ENCODE data around the gene KPNA5. TPM values are rescaled to one million over a fixed set of nuclear protein-coding genes. Genes with fewer than 3 reads are reported as not detected.

Gene KPNA5
- total and polyA plus RNA-seq, 2 of the 13 experiments (the other 11 are each of a cell fraction or from before 2014, with no cell fraction given) = 5.3 to 13.0 TPM

DNA sequence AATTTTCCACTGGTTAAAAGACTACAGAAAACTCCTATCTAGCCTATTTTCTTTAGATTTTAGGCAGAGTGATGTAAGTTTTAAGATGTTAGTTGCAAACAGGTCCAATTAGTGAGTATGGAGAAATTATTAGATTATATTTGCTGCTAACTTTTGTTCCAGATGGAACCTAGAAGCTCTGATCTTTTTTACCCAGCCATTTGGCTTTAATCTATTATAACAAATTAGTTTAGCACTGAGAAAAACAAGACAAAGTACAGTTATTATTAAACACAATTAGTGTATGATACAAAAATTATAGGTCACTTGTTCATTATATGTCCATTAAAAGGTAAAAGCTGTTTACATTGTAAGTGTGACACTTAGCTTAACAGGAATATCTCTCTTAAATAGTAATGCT is 82.0 kb downstream of the KPNA5 start:
- Histone ChIP-seq H3K9ac (ENCODE audit: insufficient read depth, low read depth, low read length) (no peak overlapping the region), H3K27ac (ENCODE audit: extremely low read length, insufficient read depth, low read length) (no peak overlapping the region), H2AFZ (ENCODE audit: low read length) (no peak overlapping the region), H3K4me2 (ENCODE audit: low read depth, low read length) (no peak overlapping the region), H3K9me3 (ENCODE audit: low read length) (no peaks in the 10 kb centered on the region), H3K27me3 (ENCODE audit: control insufficient read depth in 1 of 2, insufficient read depth in 2 of 2, low read length in 2 of 2) (peaks cover 0 to 39% of the 10 kb centered on the region in 2 experiments; a peak in 4 of 5 replicates), H3K4me1 (ENCODE audit: insufficient read depth, low read length) (peaks cover 15% of the 10 kb centered on the region; the same call in 1 of the 2 replicates), H3K36me3 (replicated peaks in 1 of 2; ENCODE audit: control insufficient read depth in 1 of 2, insufficient read depth in 2 of 2, low read length in 2 of 2) (no peaks in the 10 kb centered on the region), H3K79me2 (ENCODE audit: insufficient read depth, low read length) (no peaks in the 10 kb centered on the region), H4K20me1 (ENCODE audit: insufficient read depth, low read length) (no peaks in the 10 kb centered on the region), H3K4me3 (replicated peaks in 1 of 3; ENCODE audit: insufficient read depth in 1 of 3, low read depth in 2 of 3, low read length in 3 of 3) (no peak overlapping the region)
- FAIRE-seq = no peak
- ChIA-PET POLR2A (no interaction called here), CTCF (ENCODE audit: low intra/inter-chr PET ratio, low total read pairs) (no interaction called here)
- ATAC-seq = no peak
- no peak for DNase-seq (ENCODE audit: low spot score)
- in situ Hi-C loops (cut with HindIII; ENCODE audit: extremely low pct_ligation_motif_present, low pct_unique_long_range_greater_than_20kb) (no loop called here), intact Hi-C loops (cut with micrococcal nuclease; ENCODE audit: unreplicated experiment) (no loop called here)
- BruUV-seq (replicated peaks) = no TSS peak
- TF ChIP-seq, protein P1, sequence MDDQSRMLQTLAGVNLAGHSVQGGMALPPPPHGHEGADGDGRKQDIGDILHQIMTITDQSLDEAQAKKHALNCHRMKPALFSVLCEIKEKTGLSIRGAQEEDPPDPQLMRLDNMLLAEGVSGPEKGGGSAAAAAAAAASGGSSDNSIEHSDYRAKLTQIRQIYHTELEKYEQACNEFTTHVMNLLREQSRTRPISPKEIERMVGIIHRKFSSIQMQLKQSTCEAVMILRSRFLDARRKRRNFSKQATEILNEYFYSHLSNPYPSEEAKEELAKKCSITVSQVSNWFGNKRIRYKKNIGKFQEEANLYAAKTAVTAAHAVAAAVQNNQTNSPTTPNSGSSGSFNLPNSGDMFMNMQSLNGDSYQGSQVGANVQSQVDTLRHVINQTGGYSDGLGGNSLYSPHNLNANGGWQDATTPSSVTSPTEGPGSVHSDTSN (CRISPR knock-in tag; IDR thresholded peaks at IDR 0.05; ENCODE audit: borderline replicate concordance) = no peak
- TF ChIP-seq, protein P2, sequence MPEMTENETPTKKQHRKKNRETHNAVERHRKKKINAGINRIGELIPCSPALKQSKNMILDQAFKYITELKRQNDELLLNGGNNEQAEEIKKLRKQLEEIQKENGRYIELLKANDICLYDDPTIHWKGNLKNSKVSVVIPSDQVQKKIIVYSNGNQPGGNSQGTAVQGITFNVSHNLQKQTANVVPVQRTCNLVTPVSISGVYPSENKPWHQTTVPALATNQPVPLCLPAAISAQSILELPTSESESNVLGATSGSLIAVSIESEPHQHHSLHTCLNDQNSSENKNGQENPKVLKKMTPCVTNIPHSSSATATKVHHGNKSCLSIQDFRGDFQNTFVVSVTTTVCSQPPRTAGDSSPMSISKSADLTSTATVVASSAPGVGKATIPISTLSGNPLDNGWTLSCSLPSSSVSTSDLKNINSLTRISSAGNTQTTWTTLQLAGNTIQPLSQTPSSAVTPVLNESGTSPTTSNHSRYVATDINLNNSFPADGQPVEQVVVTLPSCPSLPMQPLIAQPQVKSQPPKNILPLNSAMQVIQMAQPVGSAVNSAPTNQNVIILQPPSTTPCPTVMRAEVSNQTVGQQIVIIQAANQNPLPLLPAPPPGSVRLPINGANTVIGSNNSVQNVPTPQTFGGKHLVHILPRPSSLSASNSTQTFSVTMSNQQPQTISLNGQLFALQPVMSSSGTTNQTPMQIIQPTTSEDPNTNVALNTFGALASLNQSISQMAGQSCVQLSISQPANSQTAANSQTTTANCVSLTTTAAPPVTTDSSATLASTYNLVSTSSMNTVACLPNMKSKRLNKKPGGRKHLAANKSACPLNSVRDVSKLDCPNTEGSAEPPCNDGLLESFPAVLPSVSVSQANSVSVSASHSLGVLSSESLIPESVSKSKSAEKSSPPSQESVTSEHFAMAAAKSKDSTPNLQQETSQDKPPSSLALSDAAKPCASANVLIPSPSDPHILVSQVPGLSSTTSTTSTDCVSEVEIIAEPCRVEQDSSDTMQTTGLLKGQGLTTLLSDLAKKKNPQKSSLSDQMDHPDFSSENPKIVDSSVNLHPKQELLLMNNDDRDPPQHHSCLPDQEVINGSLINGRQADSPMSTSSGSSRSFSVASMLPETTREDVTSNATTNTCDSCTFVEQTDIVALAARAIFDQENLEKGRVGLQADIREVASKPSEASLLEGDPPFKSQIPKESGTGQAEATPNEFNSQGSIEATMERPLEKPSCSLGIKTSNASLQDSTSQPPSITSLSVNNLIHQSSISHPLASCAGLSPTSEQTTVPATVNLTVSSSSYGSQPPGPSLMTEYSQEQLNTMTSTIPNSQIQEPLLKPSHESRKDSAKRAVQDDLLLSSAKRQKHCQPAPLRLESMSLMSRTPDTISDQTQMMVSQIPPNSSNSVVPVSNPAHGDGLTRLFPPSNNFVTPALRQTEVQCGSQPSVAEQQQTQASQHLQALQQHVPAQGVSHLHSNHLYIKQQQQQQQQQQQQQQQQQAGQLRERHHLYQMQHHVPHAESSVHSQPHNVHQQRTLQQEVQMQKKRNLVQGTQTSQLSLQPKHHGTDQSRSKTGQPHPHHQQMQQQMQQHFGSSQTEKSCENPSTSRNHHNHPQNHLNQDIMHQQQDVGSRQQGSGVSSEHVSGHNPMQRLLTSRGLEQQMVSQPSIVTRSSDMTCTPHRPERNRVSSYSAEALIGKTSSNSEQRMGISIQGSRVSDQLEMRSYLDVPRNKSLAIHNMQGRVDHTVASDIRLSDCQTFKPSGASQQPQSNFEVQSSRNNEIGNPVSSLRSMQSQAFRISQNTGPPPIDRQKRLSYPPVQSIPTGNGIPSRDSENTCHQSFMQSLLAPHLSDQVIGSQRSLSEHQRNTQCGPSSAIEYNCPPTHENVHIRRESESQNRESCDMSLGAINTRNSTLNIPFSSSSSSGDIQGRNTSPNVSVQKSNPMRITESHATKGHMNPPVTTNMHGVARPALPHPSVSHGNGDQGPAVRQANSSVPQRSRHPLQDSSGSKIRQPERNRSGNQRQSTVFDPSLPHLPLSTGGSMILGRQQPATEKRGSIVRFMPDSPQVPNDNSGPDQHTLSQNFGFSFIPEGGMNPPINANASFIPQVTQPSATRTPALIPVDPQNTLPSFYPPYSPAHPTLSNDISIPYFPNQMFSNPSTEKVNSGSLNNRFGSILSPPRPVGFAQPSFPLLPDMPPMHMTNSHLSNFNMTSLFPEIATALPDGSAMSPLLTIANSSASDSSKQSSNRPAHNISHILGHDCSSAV (CRISPR knock-in tag; IDR thresholded peaks at IDR 0.05; ENCODE audit: borderline replicate concordance) = no peak
- TF ChIP-seq IRF2 (CRISPR knock-in tag; IDR thresholded peaks at IDR 0.05) (no peak), ZNF850 (CRISPR knock-in tag; conservative IDR thresholded peaks at IDR 0.05) (no peak), ZNF451 (CRISPR knock-in tag; IDR thresholded peaks at IDR 0.05) (no peak), ZFP90 (CRISPR knock-in tag; IDR thresholded peaks at IDR 0.05; ENCODE audit: borderline replicate concordance) (no peak), ZNF737 (CRISPR knock-in tag; IDR thresholded peaks at IDR 0.05; ENCODE audit: borderline replicate concordance) (no peak), MXI1 (IDR thresholded peaks at IDR 0.05; ENCODE audit: borderline replicate concordance, low read depth, low read length) (no peak), ZNF678 (CRISPR knock-in tag; IDR thresholded peaks at IDR 0.05) (no peak)
- TF ChIP-seq, protein P3, sequence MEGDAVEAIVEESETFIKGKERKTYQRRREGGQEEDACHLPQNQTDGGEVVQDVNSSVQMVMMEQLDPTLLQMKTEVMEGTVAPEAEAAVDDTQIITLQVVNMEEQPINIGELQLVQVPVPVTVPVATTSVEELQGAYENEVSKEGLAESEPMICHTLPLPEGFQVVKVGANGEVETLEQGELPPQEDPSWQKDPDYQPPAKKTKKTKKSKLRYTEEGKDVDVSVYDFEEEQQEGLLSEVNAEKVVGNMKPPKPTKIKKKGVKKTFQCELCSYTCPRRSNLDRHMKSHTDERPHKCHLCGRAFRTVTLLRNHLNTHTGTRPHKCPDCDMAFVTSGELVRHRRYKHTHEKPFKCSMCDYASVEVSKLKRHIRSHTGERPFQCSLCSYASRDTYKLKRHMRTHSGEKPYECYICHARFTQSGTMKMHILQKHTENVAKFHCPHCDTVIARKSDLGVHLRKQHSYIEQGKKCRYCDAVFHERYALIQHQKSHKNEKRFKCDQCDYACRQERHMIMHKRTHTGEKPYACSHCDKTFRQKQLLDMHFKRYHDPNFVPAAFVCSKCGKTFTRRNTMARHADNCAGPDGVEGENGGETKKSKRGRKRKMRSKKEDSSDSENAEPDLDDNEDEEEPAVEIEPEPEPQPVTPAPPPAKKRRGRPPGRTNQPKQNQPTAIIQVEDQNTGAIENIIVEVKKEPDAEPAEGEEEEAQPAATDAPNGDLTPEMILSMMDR (CRISPR knock-in tag; IDR thresholded peaks at IDR 0.05) = no peak
